ENCODE results near the gene SLC38A7.

SLC38A7 gene

DNA sequence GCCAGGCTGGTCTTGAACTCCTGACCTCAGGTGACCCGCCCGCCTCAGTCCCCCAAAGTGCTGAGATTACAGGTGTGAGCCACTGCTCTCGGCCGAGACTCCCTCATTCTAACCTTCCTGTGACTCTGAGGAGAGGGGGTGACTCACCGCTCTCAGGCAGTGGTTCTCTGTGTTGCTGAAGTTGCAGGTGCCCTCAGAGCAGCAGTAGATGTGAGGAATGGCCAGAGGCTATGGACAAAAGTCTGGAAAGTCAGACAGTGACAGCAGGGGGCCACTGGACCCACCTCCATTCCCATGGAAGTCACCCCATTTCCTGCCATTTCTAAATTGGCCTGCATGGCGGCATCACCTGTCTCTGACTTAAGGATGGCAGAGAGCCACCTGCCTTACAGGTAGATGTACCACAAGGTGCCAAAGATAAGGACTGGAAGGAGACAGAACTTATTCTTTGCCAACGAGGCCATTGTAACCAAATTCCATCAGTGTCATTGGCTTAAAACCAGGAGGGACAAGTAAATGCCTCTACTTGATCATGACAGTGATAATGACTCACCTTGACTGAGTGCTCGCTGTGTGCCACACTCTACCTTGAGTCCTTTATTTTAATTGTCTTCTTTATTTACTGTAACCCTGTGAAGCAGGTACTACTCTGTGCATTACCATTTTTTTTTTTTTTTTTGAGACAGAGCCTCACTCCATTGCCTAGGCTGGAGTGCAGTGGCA lies 39.6 kb downstream of the SLC38A7 start:
- no peak overlapping the region for H3K27ac Mint-ChIP-seq
- H3K4me3 Mint-ChIP-seq: no peak overlapping the region
- no peaks in the 10 kb centered on the region for H3K9me3 Mint-ChIP-seq
- no peaks in the 10 kb centered on the region for H3K36me3 Mint-ChIP-seq (ENCODE audit: low read depth)
- TF ChIP-seq, protein P1, sequence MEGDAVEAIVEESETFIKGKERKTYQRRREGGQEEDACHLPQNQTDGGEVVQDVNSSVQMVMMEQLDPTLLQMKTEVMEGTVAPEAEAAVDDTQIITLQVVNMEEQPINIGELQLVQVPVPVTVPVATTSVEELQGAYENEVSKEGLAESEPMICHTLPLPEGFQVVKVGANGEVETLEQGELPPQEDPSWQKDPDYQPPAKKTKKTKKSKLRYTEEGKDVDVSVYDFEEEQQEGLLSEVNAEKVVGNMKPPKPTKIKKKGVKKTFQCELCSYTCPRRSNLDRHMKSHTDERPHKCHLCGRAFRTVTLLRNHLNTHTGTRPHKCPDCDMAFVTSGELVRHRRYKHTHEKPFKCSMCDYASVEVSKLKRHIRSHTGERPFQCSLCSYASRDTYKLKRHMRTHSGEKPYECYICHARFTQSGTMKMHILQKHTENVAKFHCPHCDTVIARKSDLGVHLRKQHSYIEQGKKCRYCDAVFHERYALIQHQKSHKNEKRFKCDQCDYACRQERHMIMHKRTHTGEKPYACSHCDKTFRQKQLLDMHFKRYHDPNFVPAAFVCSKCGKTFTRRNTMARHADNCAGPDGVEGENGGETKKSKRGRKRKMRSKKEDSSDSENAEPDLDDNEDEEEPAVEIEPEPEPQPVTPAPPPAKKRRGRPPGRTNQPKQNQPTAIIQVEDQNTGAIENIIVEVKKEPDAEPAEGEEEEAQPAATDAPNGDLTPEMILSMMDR (IDR thresholded peaks at IDR 0.05; ENCODE audit: unreplicated experiment in 3 of 3): no peak
- no peaks in the 10 kb centered on the region for H3K27me3 Mint-ChIP-seq (ENCODE audit: low read depth)
- H3K4me1 Mint-ChIP-seq: no peaks in the 10 kb centered on the region

DNA sequence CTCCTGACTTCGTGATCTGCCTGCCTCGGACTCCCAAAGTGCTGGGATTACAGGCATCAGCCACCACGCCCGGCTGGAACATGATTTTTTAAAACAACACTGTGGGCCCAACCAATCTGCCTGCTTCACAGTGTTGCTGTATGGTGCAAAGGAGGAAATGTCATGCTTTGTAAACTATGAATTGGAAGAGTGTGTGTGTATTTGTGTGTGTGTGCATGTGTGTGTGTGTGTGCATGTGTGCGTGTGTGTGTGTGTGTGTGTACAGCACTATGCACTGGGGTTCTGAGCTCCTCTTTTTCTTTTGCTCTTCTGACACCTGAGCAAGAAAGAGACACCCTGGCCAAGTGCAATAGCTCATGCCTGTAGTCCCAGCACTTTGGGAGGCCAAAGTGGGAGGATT lies 40.5 kb downstream of the SLC38A7 start:
- TF ChIP-seq, protein P1 (IDR thresholded peaks at IDR 0.05; ENCODE audit: unreplicated experiment in 3 of 3): no peak
- no peaks in the 10 kb centered on the region for H3K36me3 Mint-ChIP-seq (ENCODE audit: low read depth)
- no peaks in the 10 kb centered on the region for H3K27me3 Mint-ChIP-seq (ENCODE audit: low read depth)
- H3K4me3 Mint-ChIP-seq: no peak overlapping the region
- no peaks in the 10 kb centered on the region for H3K4me1 Mint-ChIP-seq
- H3K27ac Mint-ChIP-seq: no peak overlapping the region
- H3K9me3 Mint-ChIP-seq: no peaks in the 10 kb centered on the region

DNA sequence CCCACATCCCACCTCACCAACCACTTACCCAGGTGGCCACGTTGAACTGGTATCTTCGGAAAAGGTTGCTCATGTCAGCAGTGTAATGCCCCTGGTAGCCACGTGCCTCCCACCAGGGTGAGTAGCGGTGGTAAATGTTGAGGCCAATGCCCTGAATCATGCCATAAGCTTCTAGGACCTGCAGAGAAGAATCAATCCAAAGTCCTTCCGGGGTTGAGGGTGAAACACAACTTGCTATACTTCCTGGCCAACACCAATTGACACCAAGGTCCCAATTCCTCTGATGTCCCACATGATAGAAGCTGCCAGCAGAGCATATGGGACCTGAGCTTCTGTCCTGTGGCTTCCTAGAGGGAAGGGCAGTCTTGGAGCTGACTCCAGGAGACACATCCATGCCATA lies 43.6 kb downstream of the SLC38A7 start:
- H3K36me3 Mint-ChIP-seq (ENCODE audit: low read depth): no peaks in the 10 kb centered on the region
- no peak overlapping the region for H3K27ac Mint-ChIP-seq
- H3K4me1 Mint-ChIP-seq: no peaks in the 10 kb centered on the region
- H3K27me3 Mint-ChIP-seq (ENCODE audit: low read depth): peaks cover 4% of the 10 kb centered on the region
- TF ChIP-seq, protein P1 (IDR thresholded peaks at IDR 0.05; ENCODE audit: unreplicated experiment in 3 of 3): no peak
- no peak overlapping the region for H3K4me3 Mint-ChIP-seq
- no peaks in the 10 kb centered on the region for H3K9me3 Mint-ChIP-seq

DNA sequence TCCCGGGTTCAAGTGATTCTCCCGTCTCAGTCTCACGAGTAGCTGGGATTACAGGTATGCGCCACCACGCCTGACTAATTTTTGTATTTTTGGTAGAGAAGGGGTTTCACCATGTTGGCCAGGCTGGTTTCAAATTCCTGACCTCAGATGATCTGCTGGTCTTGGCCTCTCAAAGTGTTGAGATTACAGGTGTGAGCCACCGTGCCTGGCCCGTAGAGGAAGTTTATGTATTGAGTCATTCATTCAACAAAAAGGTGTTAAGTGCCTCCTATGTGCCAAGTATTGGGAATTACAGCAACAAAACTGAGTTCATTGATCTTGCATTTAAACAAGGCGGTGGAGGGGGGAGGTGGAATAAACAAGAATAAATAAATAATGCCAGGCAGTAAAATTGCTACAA lies 44.7 kb downstream of the SLC38A7 start:
- no peak overlapping the region for H3K4me3 Mint-ChIP-seq
- peaks cover 4% of the 10 kb centered on the region for H3K27me3 Mint-ChIP-seq (ENCODE audit: low read depth)
- TF ChIP-seq, protein P1 (IDR thresholded peaks at IDR 0.05; ENCODE audit: unreplicated experiment in 3 of 3): no peak
- no peaks in the 10 kb centered on the region for H3K4me1 Mint-ChIP-seq
- no peaks in the 10 kb centered on the region for H3K36me3 Mint-ChIP-seq (ENCODE audit: low read depth)
- H3K27ac Mint-ChIP-seq: no peak overlapping the region
- H3K9me3 Mint-ChIP-seq: no peaks in the 10 kb centered on the region

DNA sequence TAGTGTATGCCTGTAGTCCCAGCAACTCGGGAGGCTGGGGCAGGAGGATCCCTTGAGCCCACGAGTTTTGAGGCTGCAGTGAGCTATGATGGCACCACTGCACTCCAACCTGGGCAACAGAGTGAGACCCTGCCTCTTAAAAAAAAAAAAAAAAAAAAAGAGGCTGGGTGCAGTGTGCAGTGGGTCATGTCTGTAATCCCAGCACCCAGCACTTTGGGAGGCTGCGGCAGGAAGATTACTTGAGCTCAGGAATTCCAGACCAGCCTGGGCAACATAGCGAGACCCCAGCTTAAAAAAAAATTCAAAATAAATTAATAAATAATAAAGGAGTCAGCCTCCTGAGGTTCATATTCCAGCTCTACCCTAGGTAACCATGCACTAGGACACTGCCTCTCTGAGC lies 45.3 kb downstream of the SLC38A7 start:
- H3K9me3 Mint-ChIP-seq: no peaks in the 10 kb centered on the region
- no peaks in the 10 kb centered on the region for H3K4me1 Mint-ChIP-seq
- H3K27me3 Mint-ChIP-seq (ENCODE audit: low read depth): peaks cover 4% of the 10 kb centered on the region
- no peaks in the 10 kb centered on the region for H3K36me3 Mint-ChIP-seq (ENCODE audit: low read depth)
- no peak overlapping the region for H3K27ac Mint-ChIP-seq
- TF ChIP-seq, protein P1 (IDR thresholded peaks at IDR 0.05; ENCODE audit: unreplicated experiment in 3 of 3): no peak
- no peak overlapping the region for H3K4me3 Mint-ChIP-seq

All from nephron (organoid).